K562 (cell line): Measurements from ENCODE around the gene CIAO3. TPM values are rescaled to one million over a fixed set of nuclear protein-coding genes. Genes with fewer than 3 reads are reported as not detected.

ENCODE experiments used
- CEBPG ChIP-seq, 3 experiments: fragments of 200-800 bp in 1 of 3; sonication (Bioruptor generic) in 1 of 3; sonication (generic) in 1 of 3; formaldehyde crosslinking in 1 of 3; IDR thresholded peaks in 2 of 3; conservative IDR thresholded peaks in 1 of 3; 2 replicates each; pipeline versions ENCODE4 v1.6.1 to v1.8.0; 2016 to 2022; ENCODE audit warnings: missing compliant biosample characterization in 2 of 3, missing genetic modification characterization in 2 of 3, mild to moderate bottlenecking in 1 of 3, missing genetic modification reagents in 1 of 3
- E2F5 ChIP-seq: sonication (generic); formaldehyde crosslinking; IDR thresholded peaks from 2 replicates; pipeline ENCODE4 v1.8.0; 2022; ENCODE audit warnings: mild to moderate bottlenecking, missing genetic modification reagents
- GATAD2A ChIP-seq: fragments of 450-650 bp; IDR thresholded peaks from 2 replicates; pipeline ENCODE4 v1.6.1; 2017
- KLF16 ChIP-seq: IDR thresholded peaks from 2 replicates; pipeline ENCODE4 v1.6.1; 2016; ENCODE audit warnings: antibody characterized with exemption
- MCM7 ChIP-seq, 2 experiments: fragments of 450-650 bp; IDR thresholded peaks; 2 replicates each; pipeline ENCODE4 v1.6.1; 2016 to 2018
- NCOA2 ChIP-seq, 2 experiments: fragments of 450-650 bp; IDR thresholded peaks; 2 replicates each; pipeline ENCODE4 v1.6.1; 2018; ENCODE audit warnings: mild to moderate bottlenecking in 2 of 2, moderate library complexity in 1 of 2; ENCODE audit not compliant: partially characterized antibody in 2 of 2
- RCOR1 ChIP-seq, 2 experiments: IDR thresholded peaks; 2 replicates each; pipeline ENCODE4 v1.6.1; 2012; ENCODE audit warnings: low read depth in 2 of 2, low read length in 2 of 2, borderline replicate concordance in 1 of 2, improper control_type of control experiment in 1 of 2
- SNRNP70 ChIP-seq: fragments of 200-400 bp; formaldehyde crosslinking; optimal IDR thresholded peaks from 2 replicates; pipeline ENCODE3; 2017; ENCODE audit warnings: low read depth, low read length
- SRSF9 ChIP-seq: fragments of 200-400 bp; formaldehyde crosslinking; IDR thresholded peaks from 2 replicates; pipeline ENCODE4 v1.6.1; 2017; ENCODE audit warnings: low read depth, low read length, borderline replicate concordance
- TCF7L2 ChIP-seq: fragments of 150-350 bp; IDR thresholded peaks from 2 replicates; pipeline ENCODE4 v1.6.1; 2016; ENCODE audit warnings: low read depth, mild to moderate bottlenecking, low read length, moderate library complexity
- ZNF717 ChIP-seq: fragments of 250-450 bp; sonication (Bioruptor Pico); IDR thresholded peaks from 2 replicates; pipeline ENCODE4 v1.5.0; 2021
- polyA plus RNA-seq, 8 experiments: library from polyadenylated mRNA; depleted of rRNA in 4 of 8; stranded (reverse) in 5 of 8; unstranded in 3 of 8; fragments of >200 nt; fragmentation: Nextera tagmentation in 2 of 8; fragmentation: Illumina TruSeq in 1 of 8; extraction: Ambion mirVana in 2 of 8; extraction: Trizol in 1 of 8; gene quantifications; 2 replicates each; pipeline versions ENCODE4 v1.2.1 to v1.2.3, GENCODE V29; 2011 to 2014; ENCODE audit warnings: inconsistent platforms in 1 of 8, missing spikeins in 1 of 8
- total RNA-seq, 7 experiments: library from RNA; depleted of rRNA in 6 of 7; stranded (reverse); fragments of >200 nt in 6 of 7; fragmentation: Illumina TruSeq in 2 of 7; extraction: Trizol in 2 of 7; gene quantifications; 2 replicates each; pipeline versions ENCODE4 v1.2.1 to v1.2.3, GENCODE V29; 2011 to 2021; ENCODE audit warnings: low replicate concordance in 1 of 7
- TF ChIP-seq, protein P1 (sequence below): sonication (generic); formaldehyde crosslinking; IDR thresholded peaks from 2 replicates; pipeline ENCODE4 v1.8.1; 2022; ENCODE audit warnings: missing genetic modification reagents
- TF ChIP-seq, protein P2 (sequence below): sonication (generic); formaldehyde crosslinking; IDR thresholded peaks from 2 replicates; pipeline ENCODE4 v1.8.1; 2023; ENCODE audit warnings: mild to moderate bottlenecking, missing genetic modification reagents

Gene CIAO3
- total and polyA plus RNA-seq, 9 of the 15 experiments (the other 6 are each of a cell fraction or from before 2014, with no cell fraction given) = 2.2 to 35.6 (median 18.7) TPM

DNA sequence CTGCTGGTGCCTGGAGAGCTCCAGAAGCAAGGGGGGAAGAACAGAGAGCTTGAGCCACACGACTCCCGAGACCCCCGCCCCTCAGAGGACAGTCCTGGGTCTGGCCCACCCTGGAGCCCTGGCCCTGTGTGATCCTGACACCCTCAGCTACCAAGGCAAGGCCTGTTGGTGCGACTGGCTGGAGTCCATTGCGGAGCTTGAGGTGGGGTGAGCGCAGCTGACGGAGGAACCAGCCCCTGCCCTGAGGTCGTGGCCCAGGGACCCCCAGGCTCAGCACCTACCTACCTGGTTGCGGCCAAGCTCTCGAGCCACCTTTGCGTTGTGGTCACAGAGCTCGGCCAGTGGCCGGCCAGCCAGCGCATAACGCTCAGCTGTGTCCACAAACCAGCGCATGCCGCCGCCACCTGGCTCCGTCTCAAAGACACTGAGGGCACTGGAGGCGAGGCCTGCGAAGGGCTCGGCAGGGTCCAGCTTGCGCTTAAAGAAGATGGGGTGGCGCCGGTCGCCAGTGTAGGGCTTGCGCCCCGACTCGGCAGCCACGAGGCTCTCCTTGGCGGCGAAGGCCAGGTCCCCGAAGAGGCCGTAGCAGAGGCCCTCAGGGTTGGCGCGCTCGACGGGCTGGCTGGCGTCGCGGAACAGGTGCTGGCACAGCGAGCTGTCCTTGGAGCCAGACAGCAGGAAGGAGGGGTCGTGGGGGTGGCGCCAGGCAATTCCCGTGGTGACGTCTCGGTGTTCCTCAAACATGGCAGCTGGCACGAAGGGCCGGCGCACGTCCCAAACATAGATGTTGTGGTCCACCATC lies 54.1 kb downstream of the CIAO3 start (continued):
- TF ChIP-seq, protein P1, sequence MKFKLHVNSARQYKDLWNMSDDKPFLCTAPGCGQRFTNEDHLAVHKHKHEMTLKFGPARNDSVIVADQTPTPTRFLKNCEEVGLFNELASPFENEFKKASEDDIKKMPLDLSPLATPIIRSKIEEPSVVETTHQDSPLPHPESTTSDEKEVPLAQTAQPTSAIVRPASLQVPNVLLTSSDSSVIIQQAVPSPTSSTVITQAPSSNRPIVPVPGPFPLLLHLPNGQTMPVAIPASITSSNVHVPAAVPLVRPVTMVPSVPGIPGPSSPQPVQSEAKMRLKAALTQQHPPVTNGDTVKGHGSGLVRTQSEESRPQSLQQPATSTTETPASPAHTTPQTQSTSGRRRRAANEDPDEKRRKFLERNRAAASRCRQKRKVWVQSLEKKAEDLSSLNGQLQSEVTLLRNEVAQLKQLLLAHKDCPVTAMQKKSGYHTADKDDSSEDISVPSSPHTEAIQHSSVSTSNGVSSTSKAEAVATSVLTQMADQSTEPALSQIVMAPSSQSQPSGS (CRISPR knock-in tag) = no peak
- TF ChIP-seq SNRNP70 = no peak
- TF ChIP-seq, protein P2, sequence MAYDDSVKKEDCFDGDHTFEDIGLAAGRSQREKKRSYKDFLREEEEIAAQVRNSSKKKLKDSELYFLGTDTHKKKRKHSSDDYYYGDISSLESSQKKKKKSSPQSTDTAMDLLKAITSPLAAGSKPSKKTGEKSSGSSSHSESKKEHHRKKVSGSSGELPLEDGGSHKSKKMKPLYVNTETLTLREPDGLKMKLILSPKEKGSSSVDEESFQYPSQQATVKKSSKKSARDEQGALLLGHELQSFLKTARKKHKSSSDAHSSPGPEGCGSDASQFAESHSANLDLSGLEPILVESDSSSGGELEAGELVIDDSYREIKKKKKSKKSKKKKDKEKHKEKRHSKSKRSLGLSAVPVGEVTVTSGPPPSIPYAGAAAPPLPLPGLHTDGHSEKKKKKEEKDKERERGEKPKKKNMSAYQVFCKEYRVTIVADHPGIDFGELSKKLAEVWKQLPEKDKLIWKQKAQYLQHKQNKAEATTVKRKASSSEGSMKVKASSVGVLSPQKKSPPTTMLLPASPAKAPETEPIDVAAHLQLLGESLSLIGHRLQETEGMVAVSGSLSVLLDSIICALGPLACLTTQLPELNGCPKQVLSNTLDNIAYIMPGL = no peak
- no peak for TF ChIP-seq KLF16
- TF ChIP-seq SRSF9 = no peak
- TF ChIP-seq NCOA2 (IDR thresholded peaks at IDR 0.05; ENCODE audit: partially characterized antibody in 2 of 2) = no peak
- TF ChIP-seq TCF7L2 = no peak
- no peak for TF ChIP-seq CEBPG (CRISPR knock-in tag; IDR thresholded peaks at IDR 0.05)
- no peak for TF ChIP-seq CEBPG (tag; conservative IDR thresholded peaks at IDR 0.05 in 1 of 2, IDR thresholded peaks at IDR 0.05 in 1 of 2)
- TF ChIP-seq ZNF717 = no peak
- no peak for TF ChIP-seq GATAD2A
- no peak for TF ChIP-seq RCOR1 (IDR thresholded peaks at IDR 0.05; ENCODE audit: borderline replicate concordance in 1 of 2, low read depth in 2 of 2, low read length in 2 of 2)
- no peak for TF ChIP-seq MCM7 (IDR thresholded peaks at IDR 0.05)
- no peak for TF ChIP-seq E2F5
